MV-4-11 (cell line): ENCODE data around the gene MELK.
A peak's percentile ranks its signal among the peaks of the same experiment; 100 is the strongest.

Experiments used
- DNase-seq: peaks from one replicate; lab custom pipeline; 2025; lab: John Stamatoyannopoulos, UW

The MELK gene

GRCh38 chr9:36584620-36585460 is 12.1 kb downstream of the MELK start:
- no peak for DNase-seq

- no peak for DNase-seq
Measured at GRCh38 chr9:36590231-36590630, 17.5 kb downstream of the MELK start.

- DNase-seq: no peak
Measured at GRCh38 chr9:36592801-36593583, 20.3 kb downstream of the MELK start.

- DNase-seq: no peak
Measured at GRCh38 chr9:36594213-36594612, 21.5 kb downstream of the MELK start.

- DNase-seq: peak; percentile 32
Measured at GRCh38 chr9:36597412-36598178, 24.9 kb downstream of the MELK start.

GRCh38 chr9:36598273-36598672 is 25.6 kb downstream of the MELK start:
- no peak for DNase-seq

- DNase-seq: no peak
Measured at GRCh38 chr9:36603006-36603405, 30.3 kb downstream of the MELK start.

- no peak for DNase-seq
Measured at GRCh38 chr9:36609306-36609705, 36.6 kb downstream of the MELK start.

GRCh38 chr9:36622121-36622520 is 49.4 kb downstream of the MELK start:
- no peak for DNase-seq

- no peak for DNase-seq
Measured at GRCh38 chr9:36623280-36623679, 50.6 kb downstream of the MELK start.

GRCh38 chr9:36625006-36625615 is 52.4 kb downstream of the MELK start:
- DNase-seq: no peak

- peak; percentile 32 for DNase-seq
Measured at GRCh38 chr9:36632892-36633291, 60.2 kb downstream of the MELK start.

- no peak for DNase-seq
Measured at GRCh38 chr9:36637491-36638270, 65.0 kb downstream of the MELK start.

- DNase-seq: no peak
Measured at GRCh38 chr9:36640771-36641381, 68.2 kb downstream of the MELK start.

GRCh38 chr9:36642817-36643216 is 70.1 kb downstream of the MELK start:
- DNase-seq: no peak

GRCh38 chr9:36656842-36657241 is 84.1 kb downstream of the MELK start:
- DNase-seq: no peak

- DNase-seq: peak; percentile 64
Measured at GRCh38 chr9:36659500-36659899, 86.8 kb downstream of the MELK start.

- no peak for DNase-seq
Measured at GRCh38 chr9:36664806-36665205, 92.1 kb downstream of the MELK start.

GRCh38 chr9:36665387-36665786 is 92.7 kb downstream of the MELK start:
- DNase-seq: no peak

GRCh38 chr9:36665921-36666431 is 93.3 kb downstream of the MELK start:
- peak; percentile 83 for DNase-seq

- DNase-seq: no peak
Measured at GRCh38 chr9:36671561-36671960, 98.9 kb downstream of the MELK start.
